Suprapubic skin (tissue), 4 donors: Measurements from ENCODE around the gene TEDC2. TPM values are rescaled to one million over a fixed set of nuclear protein-coding genes. Genes with fewer than 3 reads are reported as not detected.
A peak's percentile ranks its signal among the peaks of the same experiment; 100 is the strongest.

ENCODE experiments used
- DNase-seq, 2 donors: peaks; one replicate each; pipeline ENCODE4 v3.0.0-alpha.2; 2019; ENCODE audit warnings: low spot score in 2 of 2
- H3K27ac ChIP-seq: fragments of 200-600 bp; sonication (generic); one replicate; pipeline ENCODE4 v1.5.1; 2019
- H3K27me3 ChIP-seq: fragments of 200-600 bp; sonication (generic); one replicate; pipeline ENCODE4 v1.5.1; 2019
- H3K36me3 ChIP-seq: fragments of 200-600 bp; sonication (generic); one replicate; pipeline ENCODE4 v1.5.1; 2019
- H3K4me1 ChIP-seq: fragments of 200-600 bp; sonication (generic); one replicate; pipeline ENCODE4 v1.5.1; 2019
- H3K4me3 ChIP-seq: fragments of 200-600 bp; sonication (generic); one replicate; pipeline ENCODE4 v1.5.1; 2019; ENCODE audit warnings: mild to moderate bottlenecking
- H3K9me3 ChIP-seq: fragments of 200-600 bp; sonication (generic); one replicate; pipeline ENCODE4 v1.5.1; 2019
- EP300 ChIP-seq: sonication (generic); formaldehyde crosslinking; IDR thresholded peaks from one replicate; pipeline ENCODE4 v1.6.1; 2017; ENCODE audit warnings: antibody characterized with exemption
- POLR2A ChIP-seq, 2 donors: fragments of 450-650 bp; IDR thresholded peaks; one replicate each; pipeline ENCODE4 v1.6.1; 2017; ENCODE audit warnings: antibody characterized with exemption in 2 of 2, mild to moderate bottlenecking in 2 of 2, moderate library complexity in 2 of 2
- POLR2AphosphoS5 ChIP-seq, 3 donors: sonication (generic); formaldehyde crosslinking; IDR thresholded peaks; one replicate each; pipeline ENCODE4 v1.6.1; 2017; ENCODE audit warnings: antibody characterized with exemption in 3 of 3
- WGBS: methylation state at CpG from one replicate; pipeline ENCODE4 v1.1.5; 2018; 5-methylcytosine and 5-hydroxymethylcytosine counted together
- total RNA-seq, 4 donors: library from RNA; depleted of rRNA; stranded (reverse); fragments of >200 nt; gene quantifications; one replicate each; pipeline ENCODE4 v1.1.0, GENCODE V29; 2016
- TF ChIP-seq, protein P1 (sequence below), 2 donors: fragments of 200-600 bp in 1 of 2; fragments of 450-650 bp in 1 of 2; sonication (generic) in 1 of 2; IDR thresholded peaks; one replicate each; pipeline ENCODE4 v1.5.1; 2016 to 2019; ENCODE audit warnings: antibody characterized with exemption in 2 of 2, mild to moderate bottlenecking in 1 of 2, moderate library complexity in 1 of 2

The TEDC2 gene, protein sequence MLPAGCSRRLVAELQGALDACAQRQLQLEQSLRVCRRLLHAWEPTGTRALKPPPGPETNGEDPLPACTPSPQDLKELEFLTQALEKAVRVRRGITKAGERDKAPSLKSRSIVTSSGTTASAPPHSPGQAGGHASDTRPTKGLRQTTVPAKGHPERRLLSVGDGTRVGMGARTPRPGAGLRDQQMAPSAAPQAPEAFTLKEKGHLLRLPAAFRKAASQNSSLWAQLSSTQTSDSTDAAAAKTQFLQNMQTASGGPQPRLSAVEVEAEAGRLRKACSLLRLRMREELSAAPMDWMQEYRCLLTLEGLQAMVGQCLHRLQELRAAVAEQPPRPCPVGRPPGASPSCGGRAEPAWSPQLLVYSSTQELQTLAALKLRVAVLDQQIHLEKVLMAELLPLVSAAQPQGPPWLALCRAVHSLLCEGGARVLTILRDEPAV
- 1 to 10 TPM in 3 of 4 donors, not detected in 1; 1.4 to 2.2 (median 1.6) TPM for total RNA-seq

DNA sequence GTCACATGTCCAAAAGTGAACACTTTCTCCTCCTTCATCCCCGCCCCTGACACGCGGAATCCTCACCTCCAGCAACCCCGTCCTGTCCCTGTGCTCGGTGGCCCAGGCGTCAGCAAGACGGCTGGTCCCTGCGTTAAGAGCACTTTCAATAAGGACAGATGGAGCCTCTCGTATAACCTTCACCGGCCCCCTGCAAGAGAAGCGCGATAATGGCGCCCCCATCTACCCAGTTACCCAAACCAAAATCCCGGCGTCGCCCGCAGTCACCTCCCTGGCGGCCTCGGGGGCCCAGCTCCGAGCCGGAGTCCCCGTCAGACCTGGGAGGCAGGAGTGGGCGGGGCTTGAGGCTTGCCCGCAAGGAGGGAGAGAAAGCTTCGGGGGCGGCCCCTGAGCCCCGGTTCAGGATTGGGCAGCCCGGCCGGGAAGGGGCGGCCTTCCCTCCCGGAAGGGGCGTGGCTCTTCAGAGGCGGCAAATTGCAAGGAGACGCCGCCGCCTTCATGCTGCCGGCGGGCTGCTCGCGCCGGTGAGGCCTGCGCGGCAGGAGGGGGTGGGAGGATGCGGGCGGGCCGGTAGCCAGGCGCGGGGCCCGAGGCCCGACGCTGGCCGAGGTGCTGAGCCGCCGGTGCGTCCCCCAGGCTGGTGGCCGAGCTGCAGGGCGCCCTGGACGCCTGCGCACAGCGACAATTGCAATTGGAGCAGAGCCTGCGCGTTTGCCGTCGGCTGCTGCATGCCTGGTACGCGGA lies at the start of gene TEDC2:
TSS of gene TEDC2 (plus strand) at position 463 of the 744 bp plus-strand sequence. CDS start at position 499, 36 bp downstream.
- Histone ChIP-seq H3K4me3 (peak within 1 kb of the TSS; percentile 56), H3K4me1 (peaks cover 18% of the 10 kb centered on the region), H3K36me3 (peaks cover 16% of the 10 kb centered on the region), H3K27ac (no peak within 1 kb of the TSS), H3K27me3 (no peaks in the 10 kb centered on the region), H3K9me3 (no peaks in the 10 kb centered on the region)
- TF ChIP-seq POLR2A (IDR thresholded peaks at IDR 0.05) (no peak), EP300 (no peak), POLR2AphosphoS5 (IDR thresholded peaks at IDR 0.05) (no peak)
- TF ChIP-seq, protein P1, sequence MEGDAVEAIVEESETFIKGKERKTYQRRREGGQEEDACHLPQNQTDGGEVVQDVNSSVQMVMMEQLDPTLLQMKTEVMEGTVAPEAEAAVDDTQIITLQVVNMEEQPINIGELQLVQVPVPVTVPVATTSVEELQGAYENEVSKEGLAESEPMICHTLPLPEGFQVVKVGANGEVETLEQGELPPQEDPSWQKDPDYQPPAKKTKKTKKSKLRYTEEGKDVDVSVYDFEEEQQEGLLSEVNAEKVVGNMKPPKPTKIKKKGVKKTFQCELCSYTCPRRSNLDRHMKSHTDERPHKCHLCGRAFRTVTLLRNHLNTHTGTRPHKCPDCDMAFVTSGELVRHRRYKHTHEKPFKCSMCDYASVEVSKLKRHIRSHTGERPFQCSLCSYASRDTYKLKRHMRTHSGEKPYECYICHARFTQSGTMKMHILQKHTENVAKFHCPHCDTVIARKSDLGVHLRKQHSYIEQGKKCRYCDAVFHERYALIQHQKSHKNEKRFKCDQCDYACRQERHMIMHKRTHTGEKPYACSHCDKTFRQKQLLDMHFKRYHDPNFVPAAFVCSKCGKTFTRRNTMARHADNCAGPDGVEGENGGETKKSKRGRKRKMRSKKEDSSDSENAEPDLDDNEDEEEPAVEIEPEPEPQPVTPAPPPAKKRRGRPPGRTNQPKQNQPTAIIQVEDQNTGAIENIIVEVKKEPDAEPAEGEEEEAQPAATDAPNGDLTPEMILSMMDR (IDR thresholded peaks at IDR 0.05): no peak
- WGBS: 0% methylated on average over 21 of the region's 66 CpGs
- DNase-seq: peak; percentile 97 to 99

DNA sequence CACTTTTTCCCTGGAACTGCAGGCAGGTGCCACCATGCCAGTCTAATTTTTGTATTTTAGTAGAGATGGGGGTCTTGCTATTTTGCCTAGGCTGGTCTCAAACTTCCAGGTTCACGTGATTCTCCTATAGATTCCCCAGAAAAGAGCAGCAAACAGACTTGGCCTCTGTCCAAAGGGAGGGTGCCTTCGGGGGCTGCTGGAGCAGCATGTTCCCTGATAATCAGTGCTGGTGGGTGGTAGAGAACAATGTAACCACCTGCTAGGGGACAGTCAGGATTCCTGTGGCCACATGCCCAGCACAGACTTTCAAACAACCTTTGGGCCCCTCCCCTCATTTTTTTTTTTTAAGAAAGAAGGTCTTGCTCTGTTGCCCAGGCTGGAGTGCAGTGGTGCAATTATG lies 44.8 kb upstream of the TEDC2 start:
- TF ChIP-seq POLR2AphosphoS5 (IDR thresholded peaks at IDR 0.05): no peak
- TF ChIP-seq EP300: no peak
- TF ChIP-seq, protein P1 (IDR thresholded peaks at IDR 0.05): no peak
- no peak for TF ChIP-seq POLR2A (IDR thresholded peaks at IDR 0.05)
- Histone ChIP-seq H3K4me3 (no peak overlapping the region), H3K9me3 (no peaks in the 10 kb centered on the region), H3K36me3 (no peaks in the 10 kb centered on the region), H3K4me1 (no peaks in the 10 kb centered on the region), H3K27me3 (peaks cover 3% of the 10 kb centered on the region), H3K27ac (no peak overlapping the region)
- DNase-seq: no peak
- WGBS: 53% methylated on average over 2 of the region's 2 CpGs

DNA sequence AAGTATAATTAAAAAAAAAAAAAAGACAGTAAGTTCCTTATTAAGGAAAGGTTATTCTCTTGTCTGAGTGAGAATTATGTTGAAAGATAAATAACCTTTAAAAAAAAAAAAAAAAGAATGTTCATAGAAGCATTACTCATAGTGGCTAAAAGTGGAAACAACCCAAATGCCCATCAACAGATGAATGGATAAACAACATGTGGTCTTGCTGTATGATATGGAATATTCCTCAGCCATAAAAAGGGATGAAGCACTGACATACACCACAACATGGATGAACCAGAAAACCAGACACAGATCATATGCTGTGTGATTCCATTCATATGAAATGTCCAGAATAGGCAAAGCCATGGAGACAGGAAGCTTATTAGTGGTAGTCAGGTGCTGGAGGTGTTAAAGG lies 39.9 kb upstream of the TEDC2 start:
- Histone ChIP-seq H3K4me3 (no peak overlapping the region), H3K4me1 (no peaks in the 10 kb centered on the region), H3K9me3 (no peaks in the 10 kb centered on the region), H3K27me3 (peaks cover under 1% of the 10 kb centered on the region), H3K36me3 (no peaks in the 10 kb centered on the region), H3K27ac (no peak overlapping the region)
- no peak for TF ChIP-seq POLR2AphosphoS5 (IDR thresholded peaks at IDR 0.05)
- no peak for TF ChIP-seq EP300
- no peak for TF ChIP-seq POLR2A (IDR thresholded peaks at IDR 0.05)
- TF ChIP-seq, protein P1 (IDR thresholded peaks at IDR 0.05): no peak
- no peak for DNase-seq

DNA sequence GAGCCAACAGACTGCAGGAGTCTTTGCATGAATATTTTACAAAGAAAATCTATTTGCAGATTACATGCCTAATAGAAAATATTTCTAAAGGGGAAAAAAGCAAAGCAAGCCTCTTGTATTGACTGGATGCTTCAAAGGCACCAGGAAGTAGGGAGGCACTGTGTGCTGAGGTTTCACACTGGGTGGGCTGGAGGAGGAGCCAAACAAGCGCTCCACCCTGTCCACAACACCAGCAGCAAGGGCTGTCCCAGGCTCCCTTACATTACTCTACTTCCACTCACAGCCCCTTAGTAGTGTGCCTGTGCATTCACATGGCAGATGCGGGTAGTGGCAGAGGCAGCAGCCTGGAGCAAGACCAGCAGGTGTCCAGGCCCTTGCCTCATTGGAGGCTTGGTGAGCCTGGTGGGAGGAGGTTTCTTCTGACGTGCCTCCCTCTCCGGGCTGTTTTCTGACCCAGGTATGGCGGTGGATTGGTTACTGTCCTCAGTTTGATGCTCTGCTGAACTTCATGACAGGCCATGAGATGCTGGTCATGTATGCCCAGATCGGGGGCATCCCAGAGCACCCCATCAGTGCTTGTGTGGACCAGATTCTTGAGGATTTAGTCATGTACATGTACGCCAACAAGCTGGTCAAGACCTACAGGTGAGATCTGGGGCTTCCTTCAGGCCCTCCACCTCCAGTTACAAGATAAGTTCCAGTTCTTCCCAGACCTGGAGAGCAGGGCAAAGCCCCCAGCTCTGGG lies 37.6 kb upstream of the TEDC2 start:
- no peak overlapping the region for H3K4me3 ChIP-seq
- TF ChIP-seq POLR2A (IDR thresholded peaks at IDR 0.05): no peak
- TF ChIP-seq, protein P1 (IDR thresholded peaks at IDR 0.05): no peak
- TF ChIP-seq EP300: no peak
- WGBS: 85% methylated on average over 5 of the region's 7 CpGs

More for the DNA sequence above, 37.6 kb upstream of the TEDC2 start:
- Histone ChIP-seq H3K27ac (no peak overlapping the region), H3K27me3 (no peaks in the 10 kb centered on the region), H3K36me3 (no peaks in the 10 kb centered on the region), H3K9me3 (no peaks in the 10 kb centered on the region), H3K4me1 (no peaks in the 10 kb centered on the region)
- DNase-seq: peak in 1 of 2 donors; percentile 46
